AG09309 (cell line): ENCODE measurements around the gene DGAT2.

ENCODE experiments used
- DNase-seq: peaks from one replicate; pipeline ENCODE4 v3.0.0-alpha.2; 2010; ENCODE audit warnings: low read depth
- H3K4me3 ChIP-seq: 2 replicates; pipeline ENCODE4 v1.5.1; 2011; ENCODE audit warnings: mild to moderate bottlenecking, low read depth, low read length, moderate library complexity; ENCODE audit not compliant: control insufficient read depth
- TF ChIP-seq, protein P1 (sequence below): IDR thresholded peaks from 2 replicates; pipeline ENCODE4 v1.5.1; 2011; ENCODE audit warnings: mild to moderate bottlenecking, low read depth, low read length, inconsistent platforms; ENCODE audit not compliant: insufficient read depth, control insufficient read depth; ENCODE audit errors: missing control alignments

Gene DGAT2

DNA sequence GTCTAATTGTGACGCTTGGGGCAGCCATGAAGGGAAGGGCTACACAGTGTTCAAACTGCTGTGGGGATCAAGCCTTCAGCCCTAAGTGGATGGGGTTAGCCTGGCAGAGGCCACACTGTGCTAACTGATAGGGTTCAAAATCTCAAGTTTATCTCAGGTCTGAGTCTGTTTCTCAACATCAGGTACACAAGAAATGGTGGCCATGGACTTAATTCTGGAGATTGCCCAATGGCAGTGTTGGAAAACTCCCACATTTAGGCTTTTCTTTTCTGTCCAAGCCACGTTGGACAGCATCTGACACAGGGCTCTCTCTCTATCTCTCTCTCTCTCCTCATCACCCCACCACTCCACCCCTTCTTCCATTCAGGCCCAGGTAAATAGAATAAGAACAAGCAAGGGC is 10.9 kb upstream of the DGAT2 start:
- no peak overlapping the region for H3K4me3 ChIP-seq
- DNase-seq, result no peak
- TF ChIP-seq, protein P1, sequence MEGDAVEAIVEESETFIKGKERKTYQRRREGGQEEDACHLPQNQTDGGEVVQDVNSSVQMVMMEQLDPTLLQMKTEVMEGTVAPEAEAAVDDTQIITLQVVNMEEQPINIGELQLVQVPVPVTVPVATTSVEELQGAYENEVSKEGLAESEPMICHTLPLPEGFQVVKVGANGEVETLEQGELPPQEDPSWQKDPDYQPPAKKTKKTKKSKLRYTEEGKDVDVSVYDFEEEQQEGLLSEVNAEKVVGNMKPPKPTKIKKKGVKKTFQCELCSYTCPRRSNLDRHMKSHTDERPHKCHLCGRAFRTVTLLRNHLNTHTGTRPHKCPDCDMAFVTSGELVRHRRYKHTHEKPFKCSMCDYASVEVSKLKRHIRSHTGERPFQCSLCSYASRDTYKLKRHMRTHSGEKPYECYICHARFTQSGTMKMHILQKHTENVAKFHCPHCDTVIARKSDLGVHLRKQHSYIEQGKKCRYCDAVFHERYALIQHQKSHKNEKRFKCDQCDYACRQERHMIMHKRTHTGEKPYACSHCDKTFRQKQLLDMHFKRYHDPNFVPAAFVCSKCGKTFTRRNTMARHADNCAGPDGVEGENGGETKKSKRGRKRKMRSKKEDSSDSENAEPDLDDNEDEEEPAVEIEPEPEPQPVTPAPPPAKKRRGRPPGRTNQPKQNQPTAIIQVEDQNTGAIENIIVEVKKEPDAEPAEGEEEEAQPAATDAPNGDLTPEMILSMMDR, result no peak

DNA sequence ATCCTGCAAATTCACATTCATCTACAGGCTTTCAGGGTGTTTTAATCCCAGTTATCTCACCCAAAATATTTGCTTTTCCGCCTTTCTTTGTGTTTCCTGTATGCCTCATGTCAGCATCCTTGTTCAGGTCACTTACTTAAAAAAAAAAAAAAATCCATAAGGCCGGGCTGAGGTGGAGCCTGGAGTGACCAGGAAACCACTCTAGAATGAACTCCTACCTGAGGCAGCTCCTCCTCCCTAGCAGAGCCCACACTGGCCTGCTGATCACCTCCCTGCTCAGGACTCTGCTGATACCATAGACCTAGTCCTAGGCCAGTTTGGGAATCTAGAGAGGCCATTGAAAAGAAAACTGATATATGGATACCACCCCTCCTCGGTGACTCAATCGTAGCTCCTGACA is 8.7 kb upstream of the DGAT2 start:
- TF ChIP-seq, protein P1, result no peak
- no peak for DNase-seq
- H3K4me3 ChIP-seq, result no peak overlapping the region

DNA sequence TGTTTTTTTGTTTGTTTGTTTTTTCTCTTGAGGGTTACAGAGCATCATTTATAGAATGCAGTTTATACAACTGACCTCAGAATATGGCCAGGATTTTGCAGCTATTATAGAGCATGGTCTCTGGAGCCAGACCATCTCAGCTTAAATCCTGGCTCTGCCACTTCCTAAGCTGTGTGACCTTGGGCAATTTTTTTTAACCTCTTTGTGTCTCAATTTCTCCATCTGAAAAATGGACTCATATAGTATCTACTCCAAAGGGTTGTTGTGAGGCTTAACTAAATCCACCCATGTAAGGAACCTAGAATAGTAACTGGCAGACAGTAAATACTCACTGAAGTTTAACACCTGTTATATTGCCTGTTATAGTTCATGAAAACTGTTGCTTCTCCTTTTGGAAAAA is 8.3 kb upstream of the DGAT2 start:
- TF ChIP-seq, protein P1, result no peak
- H3K4me3 ChIP-seq, result no peak overlapping the region
- DNase-seq, result no peak

- H3K4me3 ChIP-seq, result no peak overlapping the region
- peak; percentile 25 for DNase-seq
- TF ChIP-seq, protein P1, result no peak
These were observed 7.7 kb upstream of the DGAT2 start for GRCh38 chr11:75760710-75761493.

DNA sequence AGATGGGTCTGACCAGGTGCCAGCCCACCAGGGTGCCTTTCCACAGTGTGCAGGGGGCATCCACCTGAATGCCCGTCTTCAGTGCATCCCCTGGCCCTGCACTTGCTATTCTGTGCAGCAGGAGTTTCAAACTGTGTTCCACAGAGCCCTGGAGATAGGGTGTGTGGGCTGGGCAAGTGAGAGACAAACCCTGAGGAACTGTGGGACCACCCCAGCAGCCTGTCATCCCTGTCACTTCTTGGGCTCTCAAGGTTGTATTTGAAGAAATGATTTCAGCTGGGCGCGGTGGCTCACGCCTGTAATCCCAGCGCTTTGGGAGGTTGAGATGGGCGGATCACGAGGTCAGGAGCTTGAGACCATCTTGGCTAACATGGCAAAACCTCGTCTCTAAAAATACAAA is 6.4 kb upstream of the DGAT2 start:
- H3K4me3 ChIP-seq, result no peak overlapping the region
- TF ChIP-seq, protein P1, result no peak
- DNase-seq, result no peak

DNA sequence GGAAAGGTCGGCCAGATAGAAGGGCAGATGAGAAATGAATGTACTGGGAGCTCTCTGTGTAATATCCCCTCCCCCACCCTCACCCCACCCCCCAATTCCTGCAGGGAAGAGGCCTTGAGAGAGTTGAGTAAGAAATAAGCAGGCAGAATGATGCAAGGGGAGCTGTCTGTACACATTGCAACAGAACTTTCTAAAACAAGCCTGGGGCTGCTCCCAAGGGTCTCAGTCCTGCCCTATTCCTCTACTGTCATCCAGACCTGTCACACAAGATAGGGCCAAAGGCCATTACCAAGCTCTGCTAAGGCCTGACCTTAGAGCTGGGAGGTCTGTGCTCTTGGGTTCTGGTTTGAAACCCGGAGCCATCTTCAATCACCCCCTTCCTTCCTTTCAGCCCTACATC is 5.7 kb upstream of the DGAT2 start:
- H3K4me3 ChIP-seq, result no peak overlapping the region
- peak; percentile 32 for DNase-seq
- TF ChIP-seq, protein P1, result no peak
